Activated CD4-positive, alpha-beta T cell treated with anti-CD3 and anti-CD28 coated beads for 1 hour (primary cell): Measurements from ENCODE around the gene SIT1.

Source experiments
- DNase-seq: peaks from one replicate; pipeline ENCODE4 v3.0.0-alpha.2; 2020

Gene SIT1, protein sequence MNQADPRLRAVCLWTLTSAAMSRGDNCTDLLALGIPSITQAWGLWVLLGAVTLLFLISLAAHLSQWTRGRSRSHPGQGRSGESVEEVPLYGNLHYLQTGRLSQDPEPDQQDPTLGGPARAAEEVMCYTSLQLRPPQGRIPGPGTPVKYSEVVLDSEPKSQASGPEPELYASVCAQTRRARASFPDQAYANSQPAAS

DNA sequence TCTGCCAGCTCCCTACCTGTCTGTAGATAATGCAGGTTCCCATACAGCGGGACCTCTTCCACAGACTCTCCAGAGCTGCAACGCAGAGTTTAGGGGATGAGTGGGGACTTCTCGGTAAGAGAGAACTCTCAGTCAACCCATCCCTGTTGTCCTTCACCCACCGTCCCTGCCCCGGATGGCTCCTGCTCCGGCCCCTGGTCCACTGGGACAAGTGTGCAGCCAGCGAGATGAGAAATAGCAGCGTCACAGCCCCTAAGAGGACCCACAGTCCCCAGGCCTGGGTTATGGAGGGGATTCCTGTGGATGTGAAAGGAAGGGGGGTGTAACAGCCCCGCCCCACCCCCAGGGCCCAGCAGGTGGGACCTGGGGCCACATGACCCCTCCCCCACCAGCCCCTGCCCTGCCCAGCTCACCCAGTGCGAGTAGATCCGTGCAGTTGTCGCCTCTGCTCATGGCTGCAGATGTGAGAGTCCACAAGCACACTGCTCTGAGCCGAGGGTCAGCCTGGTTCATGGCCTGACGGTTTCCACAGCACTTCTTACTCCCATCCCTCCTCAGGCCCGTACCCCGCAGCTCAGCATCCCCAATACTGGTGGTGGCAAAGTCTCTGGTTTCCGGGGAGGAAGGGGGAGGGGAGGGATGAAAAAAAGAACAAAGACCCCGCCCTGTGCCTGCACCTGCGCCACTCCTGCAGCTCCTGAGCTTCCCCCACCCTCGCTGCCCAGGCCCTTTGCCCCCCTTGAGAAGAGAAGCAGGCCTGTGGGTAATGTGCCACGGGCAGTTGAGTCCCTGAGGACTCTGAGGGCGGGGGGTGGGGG, at the start of gene SIT1:
Gene SIT1 (minus strand): TSS at position 591 of the 818 bp plus-strand sequence. CDS start 78 bp downstream, at position 513.
- DNase-seq: no peak

DNA sequence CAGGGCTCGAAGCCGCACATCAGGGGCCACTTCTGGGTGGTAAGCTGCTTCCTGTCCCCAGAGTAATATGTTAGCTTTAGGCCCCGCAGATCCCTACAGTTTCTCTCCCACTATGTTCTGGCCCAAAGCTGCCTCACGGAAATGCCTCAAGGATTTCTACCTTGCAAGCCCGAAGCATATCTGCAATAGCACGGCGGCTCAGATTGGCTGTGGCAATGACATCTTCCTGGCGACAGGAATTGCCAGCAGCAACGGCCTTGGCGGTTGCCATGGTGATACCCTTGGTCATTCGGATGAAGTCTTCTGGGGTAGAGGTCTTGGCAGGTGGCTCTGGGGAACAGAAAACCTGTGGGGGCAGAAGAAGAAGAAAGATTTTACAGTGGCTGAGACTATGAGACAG, 49.3 kb upstream of the SIT1 start:
- no peak for DNase-seq

DNA sequence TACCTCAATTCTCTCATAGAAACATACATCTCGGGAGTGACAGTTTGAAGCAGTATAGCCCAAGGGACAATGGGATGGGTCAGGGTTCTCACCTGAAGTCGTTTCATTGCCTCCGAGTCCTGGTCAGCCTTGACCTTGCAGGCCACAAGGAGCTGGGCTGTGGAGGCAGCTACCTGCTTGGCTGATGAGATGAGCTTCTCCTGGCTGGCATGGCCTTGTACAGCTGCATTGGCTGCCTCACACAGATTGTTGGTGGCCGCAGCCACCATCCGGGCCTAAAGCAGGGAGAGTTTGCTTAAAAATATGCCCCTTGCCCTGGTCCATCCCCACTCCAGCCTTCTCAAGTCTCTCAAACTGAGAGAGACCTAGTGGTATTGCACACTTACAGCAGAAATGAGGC, 47.5 kb upstream of the SIT1 start:
- DNase-seq: no peak

DNA sequence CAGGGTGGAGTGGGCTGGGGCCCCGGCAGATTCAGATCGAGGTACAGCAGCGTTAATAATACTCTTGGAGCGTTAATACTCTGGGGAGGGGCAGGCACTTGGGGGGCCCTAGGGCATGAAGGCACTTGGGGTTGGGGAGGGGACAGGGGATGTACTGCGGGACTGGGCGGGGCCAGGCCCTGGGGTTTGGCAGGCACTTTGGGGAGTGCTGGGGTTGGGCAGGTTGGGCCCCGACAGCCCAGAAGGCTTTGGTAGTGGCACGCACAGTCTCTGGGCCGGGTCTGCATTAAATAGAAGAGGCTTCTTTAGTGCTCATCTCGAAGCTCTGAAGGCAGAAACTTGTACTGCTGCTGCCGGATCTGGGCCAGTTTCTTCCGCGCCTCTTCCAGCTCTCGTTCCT, 46.8 kb upstream of the SIT1 start:
- DNase-seq: no peak

DNA sequence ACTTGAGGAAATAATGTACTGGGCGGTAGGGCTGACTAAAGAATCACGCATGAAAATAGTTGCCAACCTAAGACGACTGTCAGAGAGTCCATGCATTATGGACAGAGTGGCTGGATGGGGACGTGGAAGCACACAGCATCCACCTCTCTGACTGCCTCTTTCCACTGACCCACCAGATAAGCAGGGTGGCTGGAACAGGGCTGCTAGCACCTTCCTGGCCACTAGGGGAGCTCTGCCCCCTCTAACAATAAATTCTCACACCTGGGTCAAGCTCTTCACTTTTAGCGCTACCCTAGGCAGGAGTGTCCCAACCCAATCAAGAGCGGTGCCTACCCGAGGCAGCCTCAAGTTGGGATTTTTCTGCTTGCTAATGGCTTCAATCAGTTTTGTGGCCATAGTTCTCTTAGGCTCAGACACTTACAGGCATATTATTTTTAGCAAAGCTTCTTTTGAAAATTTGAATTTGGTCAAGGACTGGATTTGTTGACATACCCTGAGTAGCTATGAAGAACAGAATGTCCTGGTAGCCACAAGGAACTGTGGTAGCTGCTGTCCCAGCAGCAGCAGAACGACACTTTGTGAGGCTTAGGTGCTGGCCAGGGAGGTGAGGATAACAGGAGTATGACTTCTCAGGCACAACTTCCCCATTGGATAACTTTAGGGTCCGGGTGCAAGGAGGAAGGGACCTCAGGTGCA, 45.9 kb upstream of the SIT1 start:
- DNase-seq: peak; percentile 34

DNA sequence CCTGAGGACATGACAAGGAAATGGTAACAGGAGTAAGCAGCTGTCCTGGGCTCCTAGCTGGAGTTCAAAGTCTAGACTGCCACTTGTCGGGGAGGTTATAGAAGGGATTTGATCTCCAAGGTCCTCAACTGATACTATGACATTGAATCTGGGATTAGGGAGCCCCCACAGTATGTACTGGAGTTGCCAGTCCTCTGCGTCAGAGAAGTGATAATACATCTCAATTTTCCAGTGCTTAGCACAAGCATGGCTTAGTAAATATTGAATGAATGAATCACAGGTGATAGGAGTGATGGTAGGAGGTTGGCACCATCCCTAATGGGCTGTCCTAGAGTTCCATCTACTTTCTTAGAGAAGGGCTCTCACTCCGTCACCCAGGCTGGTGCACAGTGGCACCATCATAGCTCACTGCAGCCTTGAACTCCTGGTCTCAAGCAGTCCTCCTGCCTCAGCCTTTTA, 45.2 kb upstream of the SIT1 start:
- DNase-seq: no peak

DNA sequence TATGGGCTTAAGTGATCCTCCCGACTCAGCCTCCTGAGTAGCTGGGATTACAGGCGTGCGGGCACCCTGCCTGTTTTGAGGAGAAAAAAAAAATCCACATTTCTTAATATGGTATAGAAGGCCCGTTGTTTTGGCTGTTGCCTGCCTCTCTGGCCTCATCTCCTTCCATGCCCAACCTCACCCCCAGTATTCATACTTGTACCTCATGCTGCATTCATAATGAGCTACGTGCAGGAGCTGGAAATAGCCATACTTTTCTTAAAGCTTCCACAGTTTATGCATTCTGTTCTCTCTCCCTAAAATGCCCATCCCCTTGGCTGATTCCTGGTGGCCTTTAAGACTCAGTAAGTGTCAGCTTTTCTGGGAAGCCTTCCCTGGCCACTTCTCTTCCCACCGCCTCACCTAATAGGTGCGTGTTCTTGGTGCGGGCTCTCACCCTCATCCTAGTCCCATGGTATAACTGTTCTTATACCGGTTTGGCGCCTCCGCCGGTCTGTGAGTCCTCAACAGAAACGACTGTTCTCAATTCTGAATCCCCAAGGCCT, 41.1 kb upstream of the SIT1 start:
- DNase-seq: no peak

DNA sequence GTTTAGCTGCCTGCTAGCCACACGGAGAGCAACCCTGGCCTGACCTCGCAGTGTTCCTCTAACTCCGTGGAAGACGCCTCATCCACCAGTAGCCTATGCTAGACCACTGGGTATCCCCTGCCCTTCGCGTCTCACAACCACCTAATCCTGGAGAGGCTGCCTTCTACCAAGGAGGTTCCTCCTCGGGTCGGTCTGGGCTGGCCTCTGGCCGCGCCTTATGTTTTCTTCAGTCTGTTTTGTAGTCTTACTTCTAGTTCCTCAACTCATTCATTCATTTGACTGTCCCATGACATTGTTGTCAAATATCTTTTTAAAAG, 40.6 kb upstream of the SIT1 start:
- DNase-seq: no peak

DNA sequence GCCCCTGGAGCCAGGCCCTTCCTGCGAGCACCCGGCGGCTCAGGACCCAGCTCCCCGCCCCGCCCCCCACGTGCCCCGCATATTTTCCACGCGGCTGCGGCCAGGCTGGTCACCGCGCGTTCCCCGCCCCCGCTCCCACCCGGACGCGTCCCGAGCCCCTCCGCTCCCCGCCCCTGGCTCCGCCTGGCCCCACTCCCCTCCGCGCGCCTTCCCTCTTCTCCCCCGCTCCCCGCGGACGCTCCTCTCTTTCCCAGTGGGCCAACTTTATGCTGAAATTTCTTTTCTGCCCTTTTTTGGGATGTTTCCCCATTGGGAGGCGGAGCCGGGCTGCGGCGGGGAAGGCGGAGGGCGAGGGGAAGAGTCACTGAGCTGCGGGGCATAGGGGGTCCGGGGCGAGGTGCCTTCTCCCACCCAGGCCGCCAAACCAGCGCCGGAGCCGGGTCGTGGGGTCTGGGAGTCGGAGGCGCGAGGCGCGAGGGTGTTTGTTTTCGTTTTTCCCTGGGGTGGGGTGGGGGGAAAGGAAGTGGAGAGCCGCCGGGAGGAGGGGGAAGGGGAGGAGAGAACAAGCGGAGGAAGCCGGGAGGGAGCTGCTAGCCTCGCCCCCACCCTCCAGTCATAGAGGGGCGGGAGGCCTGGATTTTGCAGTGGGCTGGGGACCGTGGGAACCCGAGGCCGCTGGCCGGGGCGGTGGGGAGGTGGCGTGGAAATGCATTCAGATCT, 40.0 kb upstream of the SIT1 start:
- no peak for DNase-seq

DNA sequence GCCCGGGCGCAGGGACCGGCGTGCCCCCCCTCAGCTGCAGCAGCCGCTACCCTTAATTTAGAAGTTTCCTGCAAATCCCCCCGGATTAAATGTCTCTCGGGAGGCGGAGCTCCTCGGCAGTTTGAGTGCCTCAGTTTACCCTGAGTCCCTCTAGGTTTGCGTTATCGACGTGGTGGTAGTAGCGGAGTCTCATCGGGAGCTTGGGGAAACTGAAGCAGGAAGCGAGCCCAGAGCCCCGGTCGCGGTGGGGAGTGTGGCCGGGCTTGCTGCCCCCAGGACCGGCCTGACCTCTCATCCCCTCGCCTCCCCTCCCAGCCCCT, 39.5 kb upstream of the SIT1 start:
- DNase-seq: no peak

DNA sequence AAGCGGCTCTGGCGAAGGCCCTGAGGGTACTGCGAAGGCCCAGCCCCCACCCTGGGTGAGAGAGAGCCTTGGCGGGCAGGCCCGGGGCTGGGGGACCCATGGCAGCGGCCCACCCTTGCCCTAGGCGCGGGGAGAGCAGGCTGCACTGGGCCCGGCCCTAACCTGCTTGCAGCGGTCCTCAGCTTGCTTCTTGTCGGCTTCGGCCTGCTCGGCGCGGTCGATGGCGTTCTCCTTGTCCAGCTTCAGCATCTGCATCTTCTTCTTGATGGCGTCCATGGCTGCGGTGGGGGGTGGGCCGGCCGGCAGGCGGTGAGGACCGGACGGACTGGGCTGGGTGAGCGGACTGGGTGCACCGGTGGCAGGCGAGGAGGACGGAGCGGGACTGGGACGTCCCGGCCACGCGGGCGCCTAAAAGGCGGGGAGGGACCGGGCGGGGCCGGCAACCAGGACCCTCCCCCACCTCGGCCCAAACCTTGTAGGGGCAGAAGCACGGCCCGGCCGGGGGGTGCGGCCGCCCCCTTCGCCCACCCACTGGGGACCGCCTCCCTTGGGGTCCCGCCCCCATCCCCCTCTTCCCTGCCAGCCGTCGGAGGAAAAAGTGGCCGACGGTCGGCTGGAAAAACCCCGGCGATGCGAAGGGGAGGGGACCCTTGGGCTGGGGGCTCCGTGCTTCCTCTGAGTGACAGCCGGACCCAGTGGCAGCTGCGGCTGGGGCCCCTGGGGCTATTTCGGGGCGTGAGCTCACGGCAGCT, 39.0 kb upstream of the SIT1 start, which contains the start of gene TPM2:
Gene TPM2 (minus strand): TSS at position 384 of the 752 bp plus-strand sequence. CDS start 108 bp downstream, at position 276.
- DNase-seq: no peak

DNA sequence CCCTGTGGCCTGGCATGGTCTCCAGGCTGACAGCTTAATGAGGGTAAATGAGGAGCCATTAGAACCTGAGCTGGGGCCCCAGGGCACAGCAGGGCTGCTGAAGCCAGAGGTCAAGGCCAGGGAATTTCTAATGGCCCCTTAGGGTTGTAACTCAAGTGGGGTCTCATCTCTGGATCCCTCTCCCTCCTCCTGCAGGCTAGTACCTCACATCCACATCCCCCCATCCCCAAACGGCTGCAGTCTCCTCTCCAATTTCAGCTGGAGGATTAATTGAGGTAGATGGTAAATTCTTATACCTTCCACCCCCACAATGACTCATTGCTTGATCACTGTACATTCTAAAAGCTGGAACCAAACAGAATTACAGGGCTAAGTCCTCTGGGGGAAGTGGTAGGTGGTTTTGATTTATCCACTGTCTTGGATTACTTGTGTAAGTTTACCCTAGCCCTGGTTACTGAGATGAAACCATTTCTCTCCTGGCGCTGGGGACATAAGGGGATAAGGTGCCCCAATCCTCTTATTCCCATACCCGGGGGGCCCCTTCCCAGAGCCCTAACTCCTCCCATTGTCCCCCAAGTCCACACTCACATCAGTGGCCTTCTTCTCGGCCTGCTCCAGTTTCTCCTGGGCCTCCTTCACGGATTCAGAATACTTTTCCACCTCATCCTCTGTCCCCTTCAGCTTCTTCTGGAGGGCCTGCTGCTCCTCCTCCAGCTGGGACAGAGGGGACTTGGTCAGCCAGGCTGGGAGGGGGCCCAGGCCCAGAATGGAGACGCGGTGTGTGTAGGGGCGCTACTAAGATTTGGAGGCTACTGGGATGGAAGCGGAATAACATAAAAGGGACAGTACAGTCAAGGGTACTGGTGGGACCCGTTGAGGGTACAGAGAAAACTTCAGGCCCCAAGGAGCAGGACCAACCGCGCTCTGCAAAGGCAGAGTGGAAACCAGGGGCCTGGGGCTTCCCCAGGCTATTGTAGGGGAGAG, 38.1 kb upstream of the SIT1 start:
- no peak for DNase-seq

DNA sequence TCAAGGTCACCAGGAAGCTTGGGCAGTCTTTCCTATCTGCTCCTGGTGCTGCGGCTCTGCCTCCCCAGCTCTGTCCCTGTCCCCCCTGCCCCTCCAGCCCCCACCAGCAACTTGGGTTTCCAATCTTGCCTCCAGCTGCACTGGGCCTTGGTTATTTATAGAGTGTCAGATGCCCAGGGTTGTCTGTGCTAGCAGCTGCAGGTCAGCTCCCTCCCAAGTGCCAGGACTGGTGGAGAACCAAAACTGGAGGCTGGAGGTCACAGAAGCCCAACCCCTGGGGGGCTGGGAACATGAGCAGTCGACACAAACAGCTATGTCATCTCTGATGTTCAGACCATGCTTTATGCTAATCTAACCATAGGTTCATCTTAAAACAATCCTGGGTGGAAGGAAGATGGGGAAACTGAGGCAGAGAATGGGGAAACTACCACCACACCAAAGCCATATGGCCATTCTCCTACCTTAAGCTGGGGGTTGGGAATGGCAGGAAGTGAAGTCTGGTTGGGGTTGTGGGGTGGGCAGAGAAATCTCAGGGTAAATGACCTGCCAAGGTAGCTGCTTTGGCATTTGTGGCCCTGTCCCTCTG, 37.3 kb upstream of the SIT1 start:
- no peak for DNase-seq

DNA sequence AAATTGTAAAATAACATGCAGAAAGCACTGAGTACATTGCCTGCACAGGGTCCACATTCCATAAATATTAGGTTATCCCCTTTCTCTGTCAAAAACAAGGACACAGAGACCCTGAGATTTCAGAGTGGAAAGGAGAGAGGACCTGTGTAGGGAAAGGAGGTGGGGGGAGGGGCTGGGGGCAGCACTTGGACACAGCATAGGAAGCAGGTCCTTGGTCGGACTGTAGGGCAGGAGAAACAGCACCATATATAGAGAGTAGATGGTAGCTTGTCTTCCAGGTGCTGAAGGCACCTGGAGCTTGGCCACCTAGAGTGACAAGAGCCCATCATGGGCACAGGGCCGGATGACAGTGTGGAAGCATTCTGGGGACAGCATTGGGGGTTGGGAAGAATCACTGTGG, 36.6 kb upstream of the SIT1 start:
- DNase-seq: no peak

DNA sequence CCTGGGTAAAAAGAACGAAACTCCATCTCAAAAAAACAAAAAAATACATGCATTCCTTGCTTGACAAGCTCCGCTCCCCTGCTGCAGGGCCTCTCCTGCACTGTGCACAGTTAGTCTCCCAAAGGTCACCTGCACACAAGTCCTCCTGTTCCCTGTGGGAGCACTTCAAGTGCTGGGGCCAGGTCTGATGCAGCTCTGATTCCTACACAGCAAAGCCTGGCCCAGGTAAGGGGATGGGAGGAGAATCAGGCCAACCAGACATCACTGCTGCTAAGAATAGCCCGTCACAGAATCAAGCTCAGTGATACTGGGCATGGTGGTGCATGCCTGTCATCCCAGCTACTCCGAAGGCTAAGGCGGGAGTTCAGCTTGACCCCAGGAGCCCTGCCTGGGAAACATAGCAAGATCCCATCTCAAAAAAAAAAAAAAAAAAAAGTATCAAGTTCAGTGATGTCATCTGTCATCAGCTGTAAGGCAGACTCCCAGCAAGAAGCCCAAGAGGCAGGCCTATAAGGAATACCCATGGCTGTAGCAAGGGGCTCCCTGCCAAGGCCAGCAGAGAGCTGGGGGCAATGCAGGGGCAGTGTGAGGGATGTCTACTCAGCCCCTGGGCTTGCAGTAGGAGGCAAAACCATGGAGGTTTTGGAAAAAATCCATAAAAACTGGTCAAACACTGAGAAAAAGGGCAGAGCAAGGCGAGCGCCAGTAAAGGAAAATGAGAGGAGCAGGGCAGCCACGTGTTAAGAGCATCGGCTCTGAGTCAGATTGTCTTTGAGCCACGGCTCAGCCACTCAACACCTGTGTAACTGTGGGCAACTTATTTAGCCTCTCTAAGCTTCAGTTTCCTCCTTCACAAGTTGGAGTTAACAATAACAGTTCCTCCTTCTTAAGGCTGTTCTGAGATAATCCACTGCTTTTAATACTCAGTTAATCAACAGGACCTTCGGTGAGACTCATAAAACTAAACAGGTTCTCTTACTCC, 35.8 kb upstream of the SIT1 start:
- DNase-seq: no peak

DNA sequence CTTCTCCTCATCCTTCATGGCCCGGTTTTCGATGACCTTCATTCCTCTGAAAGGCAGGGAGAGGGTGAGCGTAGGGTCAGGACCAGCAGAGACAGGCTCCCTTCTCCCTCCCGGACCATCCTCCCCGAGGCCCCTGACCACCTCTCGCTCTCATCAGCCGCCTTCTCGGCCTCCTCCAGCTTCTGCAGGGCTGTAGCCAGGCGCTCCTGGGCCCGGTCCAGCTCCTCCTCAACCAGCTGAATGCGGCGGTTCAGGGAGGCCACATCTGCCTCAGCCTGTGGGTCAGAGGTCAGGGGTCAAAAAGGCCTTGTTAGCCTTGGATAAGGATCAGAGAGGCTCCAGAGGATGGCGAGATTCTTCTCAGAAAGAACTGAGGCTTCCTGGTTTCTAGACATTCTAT, 34.8 kb upstream of the SIT1 start:
- no peak for DNase-seq

DNA sequence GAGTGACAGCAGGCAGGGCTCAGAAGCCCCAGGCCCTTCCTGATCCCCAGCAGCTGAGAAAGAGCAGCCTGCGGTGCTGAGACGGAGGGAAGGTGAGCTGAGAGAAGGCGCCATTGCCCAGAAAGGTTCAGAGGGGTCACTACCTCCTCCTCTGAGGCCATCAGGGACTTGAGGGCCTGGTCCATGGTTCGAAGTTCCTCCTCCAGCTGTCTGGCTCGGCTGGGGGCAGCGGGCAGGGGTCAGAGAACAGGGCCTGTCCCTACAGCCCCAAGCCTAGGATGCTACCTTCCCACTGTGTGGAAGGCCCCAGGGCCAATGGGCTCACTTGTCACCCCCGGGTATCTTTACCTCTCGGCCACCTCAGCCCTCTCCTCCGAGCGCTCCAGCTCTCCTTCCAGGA, 34.2 kb upstream of the SIT1 start:
- DNase-seq: no peak

DNA sequence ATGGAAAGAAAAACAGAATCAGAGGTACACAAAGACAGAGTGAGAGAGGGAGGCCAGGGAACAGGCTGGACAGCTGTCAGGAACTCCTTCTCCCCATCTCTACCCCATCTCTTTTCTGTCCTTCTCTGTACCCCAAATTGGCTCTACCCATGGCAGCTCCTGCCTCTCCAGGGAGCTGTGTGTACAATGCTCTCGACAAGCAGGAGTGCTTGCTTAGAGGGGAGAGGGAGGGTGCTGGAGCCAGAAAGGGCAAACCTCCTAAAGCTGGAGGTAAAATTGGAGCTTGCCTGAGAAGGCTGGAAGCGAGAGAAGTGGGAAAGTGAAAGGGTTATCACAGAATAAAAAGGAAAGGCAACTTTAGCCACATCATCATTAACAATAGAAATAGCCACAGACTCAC, 32.6 kb upstream of the SIT1 start:
- no peak for DNase-seq

DNA sequence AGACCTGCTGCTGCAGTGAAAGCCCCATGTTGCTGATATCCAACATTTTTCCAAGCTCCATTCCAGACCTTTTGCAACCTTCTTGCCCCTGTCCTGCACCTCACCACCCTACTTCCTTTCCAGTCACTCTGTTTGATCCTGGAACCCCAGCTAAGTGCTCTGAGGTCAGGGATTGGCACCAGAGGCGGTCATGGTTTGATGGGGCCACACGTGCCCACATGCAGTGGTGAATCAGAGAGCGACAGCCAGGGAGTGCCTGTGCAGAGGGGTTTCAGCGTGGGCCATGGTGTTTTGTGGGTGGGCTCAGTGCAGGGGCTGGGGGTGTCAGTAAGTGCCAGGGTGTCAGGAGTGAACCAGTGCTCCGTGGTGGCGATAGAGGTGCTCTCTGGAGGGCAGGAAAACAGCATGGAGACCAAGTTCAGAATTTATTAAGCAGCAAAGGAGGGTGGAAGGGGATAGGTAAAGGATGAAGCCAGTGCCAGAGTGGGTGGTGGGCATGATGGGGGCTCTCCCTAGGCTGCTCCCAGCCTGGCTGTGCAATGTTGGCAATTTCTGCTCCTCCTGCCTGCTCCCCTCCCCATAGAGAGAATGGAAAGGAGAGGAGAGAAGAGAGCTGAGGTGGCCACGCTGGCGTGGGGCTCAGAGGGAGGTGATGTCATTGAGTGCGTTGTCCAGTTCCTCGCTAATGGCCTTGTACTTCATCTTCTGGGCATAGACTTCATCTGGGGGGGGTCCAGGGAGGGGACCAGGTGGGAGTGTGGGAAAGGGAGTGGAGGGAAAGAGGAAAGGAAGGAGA, 32.0 kb upstream of the SIT1 start:
- DNase-seq: no peak
